ENCODE results near the gene KCNIP3.
"Not testable (repeated sequence)": the region's sequence is repeated elsewhere in the genome, so short reads cannot be mapped to it uniquely, and the experiment has no call there.

GRCh38 chr2:95402004-95402369 lies 104.8 kb downstream of the KCNIP3 start:
- not testable (repeated sequence) for TF ChIP-seq YY1 (IDR thresholded peaks at IDR 0.05; ENCODE audit: insufficient read depth, insufficient read length); ZNF274 (IDR thresholded peaks at IDR 0.05; ENCODE audit: low read depth, low read length); SUZ12 (IDR thresholded peaks at IDR 0.05; ENCODE audit: extremely low read depth, insufficient read depth, insufficient read length)

Measured in NT2/D1 (cell line).